Erythroblast (primary cell): ENCODE data around the gene TPGS2.
"Not testable (repeated sequence)": the region's sequence is repeated elsewhere in the genome, so short reads cannot be mapped to it uniquely, and the experiment has no call there.

Experiments used
- DNase-seq, 2 experiments: peaks; one replicate each; lab custom pipeline; 2025; lab: John Stamatoyannopoulos, UW
- GATA1 ChIP-seq: IDR thresholded peaks from 2 replicates; pipeline ENCODE4 v1.6.1; 2011; ENCODE audit warnings: low read depth, mild to moderate bottlenecking, control low read depth, low read length, moderate library complexity
- POLR2A ChIP-seq: IDR thresholded peaks from 2 replicates; pipeline ENCODE4 v1.6.1; 2011; ENCODE audit warnings: mild to moderate bottlenecking, low read length

Gene TPGS2, protein sequence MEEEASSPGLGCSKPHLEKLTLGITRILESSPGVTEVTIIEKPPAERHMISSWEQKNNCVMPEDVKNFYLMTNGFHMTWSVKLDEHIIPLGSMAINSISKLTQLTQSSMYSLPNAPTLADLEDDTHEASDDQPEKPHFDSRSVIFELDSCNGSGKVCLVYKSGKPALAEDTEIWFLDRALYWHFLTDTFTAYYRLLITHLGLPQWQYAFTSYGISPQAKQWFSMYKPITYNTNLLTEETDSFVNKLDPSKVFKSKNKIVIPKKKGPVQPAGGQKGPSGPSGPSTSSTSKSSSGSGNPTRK

GRCh38 chr18:36828630-36829361, at the start of gene TPGS2, which contains the start of gene KIAA1328:
Gene TPGS2 (minus strand): TSS chr18:36829002. CDS start chr18:36828767, 235 bp downstream.
Gene KIAA1328 (plus strand): TSS chr18:36829127. CDS start chr18:36829139, 12 bp downstream.
- TF ChIP-seq GATA1 (no peak), POLR2A (peak; percentile 89)
- peak; percentile 96 to 98 for DNase-seq

DNA sequence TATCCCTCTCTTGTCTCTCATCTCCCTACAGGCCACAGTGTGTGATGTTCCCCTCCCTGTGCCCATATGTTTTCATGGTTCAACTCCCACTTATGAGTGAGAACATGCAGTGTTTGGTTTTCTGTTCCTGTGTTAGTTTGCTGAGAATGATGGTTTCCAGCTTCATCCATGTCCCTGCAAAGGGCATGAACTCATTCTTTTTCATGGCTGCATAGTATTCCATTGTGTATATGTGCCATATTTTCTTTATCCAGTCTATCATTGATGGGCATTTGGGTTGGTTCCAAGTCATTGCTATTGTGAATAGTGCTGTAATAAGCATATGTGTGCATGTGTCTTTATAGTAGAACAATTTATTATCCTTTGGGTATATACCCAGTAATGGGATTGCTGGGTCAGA, 45.0 kb upstream of the TPGS2 start:
- not testable (repeated sequence) for DNase-seq

DNA sequence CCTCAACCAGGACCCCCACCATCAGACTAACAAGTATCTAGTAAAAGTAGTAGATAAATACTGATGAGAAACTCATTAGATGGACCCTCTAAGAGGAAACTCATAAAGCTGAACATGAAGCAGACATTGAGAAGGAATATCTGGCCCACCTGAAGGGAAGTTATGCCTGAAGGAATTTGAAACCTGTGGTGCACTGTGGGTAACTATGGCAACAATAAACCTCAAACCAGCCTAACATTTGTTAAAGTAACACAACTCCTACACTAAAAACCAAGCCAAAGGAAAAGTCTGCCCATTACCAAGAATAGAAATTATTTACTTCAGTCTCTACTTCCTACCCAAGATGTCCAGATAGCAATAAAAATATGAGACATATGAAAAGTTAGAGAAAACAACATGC, 43.5 kb upstream of the TPGS2 start:
- no peak for DNase-seq
- TF ChIP-seq GATA1 (no peak), POLR2A (no peak)

DNA sequence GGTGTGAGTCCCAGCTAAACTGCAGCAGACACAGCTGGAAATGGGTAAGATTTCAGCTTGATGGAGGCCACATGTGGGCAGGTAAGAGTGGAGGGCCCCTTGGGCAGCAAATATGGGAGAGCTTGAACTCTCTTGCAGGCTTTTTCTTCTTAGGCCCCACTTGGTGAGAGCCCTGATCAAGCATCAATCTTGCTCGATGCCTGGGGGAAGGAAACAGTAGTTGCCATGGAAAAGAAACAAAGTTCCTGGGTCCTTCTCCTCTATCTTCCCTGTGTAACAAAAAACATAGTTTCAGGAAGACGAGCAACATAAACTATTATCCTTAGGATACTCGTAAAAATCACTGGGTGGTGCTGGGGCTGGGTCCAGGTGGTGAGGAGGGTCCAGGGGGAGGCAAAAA, 43.0 kb upstream of the TPGS2 start:
- TF ChIP-seq GATA1 (no peak), POLR2A (no peak)
- no peak for DNase-seq

DNA sequence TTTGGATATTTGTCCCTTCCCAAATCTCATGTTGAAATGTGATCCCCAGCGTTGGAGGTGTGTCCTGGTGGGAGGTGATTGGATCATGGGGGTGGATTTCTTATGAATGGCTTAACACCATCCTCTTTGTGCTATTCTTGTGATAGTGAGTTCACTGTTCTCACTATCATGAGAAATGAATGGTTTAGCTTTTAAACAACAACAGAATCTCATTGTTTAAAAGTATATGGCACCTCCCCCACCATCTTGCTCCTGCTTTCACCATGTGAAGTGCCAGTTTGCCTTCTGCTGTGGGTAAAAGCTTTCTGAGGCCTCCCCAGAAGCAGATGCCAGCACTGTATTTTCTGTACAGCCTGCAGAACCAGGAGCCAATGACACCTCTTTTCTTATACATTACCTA, 38.3 kb upstream of the TPGS2 start:
- TF ChIP-seq GATA1: no peak
- TF ChIP-seq POLR2A: no peak

DNA sequence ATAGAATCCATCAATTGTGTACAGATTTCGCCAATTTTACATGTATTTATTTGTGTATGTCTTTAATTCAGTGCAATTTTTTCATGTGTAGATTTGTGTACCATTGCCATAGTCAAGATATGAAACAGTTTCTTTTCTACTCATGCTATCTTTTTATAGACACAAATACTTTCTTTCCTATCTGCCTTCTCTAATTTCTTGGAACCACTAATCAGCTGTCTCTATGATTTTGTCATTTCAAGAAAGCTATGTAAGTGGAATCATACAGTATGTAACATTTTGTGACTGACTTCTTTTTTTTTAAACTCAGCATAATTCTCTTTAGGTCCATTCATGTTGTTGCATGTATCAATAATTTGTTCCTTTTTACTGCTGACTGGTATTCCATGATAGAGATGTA, 33.4 kb upstream of the TPGS2 start:
- TF ChIP-seq POLR2A: no peak
- TF ChIP-seq GATA1: no peak
- DNase-seq: peak; percentile 15 to 36

More for the DNA sequence above, 38.3 kb upstream of the TPGS2 start:
- no peak for DNase-seq

DNA sequence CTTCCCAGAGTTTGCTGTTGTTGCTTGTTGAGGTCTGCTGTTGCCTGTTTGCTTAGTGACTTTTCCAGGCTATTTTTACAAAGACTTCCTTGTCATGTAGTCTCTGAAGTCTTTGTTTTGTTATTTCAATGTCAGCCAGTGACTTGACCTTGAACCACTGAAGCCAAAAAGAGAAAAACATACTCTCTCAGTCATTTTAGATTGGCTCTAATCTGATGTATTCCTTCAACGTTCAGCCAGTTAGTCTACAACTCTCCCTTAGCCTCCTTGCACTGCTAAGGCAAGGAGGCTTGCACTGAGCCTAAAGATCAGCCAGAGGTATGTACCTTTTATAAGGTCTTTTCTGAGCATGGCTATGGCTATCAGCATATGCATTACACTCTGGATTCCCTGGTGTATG, 28.0 kb upstream of the TPGS2 start:
- no peak for DNase-seq
- TF ChIP-seq POLR2A (no peak), GATA1 (no peak)

DNA sequence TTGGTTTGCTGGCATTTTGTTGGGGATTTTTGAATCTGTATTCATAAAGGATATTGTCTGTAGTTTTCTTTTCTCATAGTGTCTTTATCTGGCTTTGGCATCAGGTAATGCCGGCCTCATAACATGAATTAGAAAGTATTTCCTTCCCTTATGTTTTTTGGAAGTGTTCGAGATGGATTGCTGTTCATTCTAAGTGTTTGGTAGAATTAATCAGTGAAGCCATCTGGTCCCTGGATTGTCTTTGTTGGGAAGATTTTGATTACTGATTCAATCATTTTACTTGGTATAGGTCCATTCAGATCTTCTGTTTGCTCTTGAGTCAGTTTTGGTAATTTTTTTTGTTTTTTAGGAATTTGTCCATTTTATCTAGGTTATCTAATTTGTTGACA, 22.4 kb upstream of the TPGS2 start:
- TF ChIP-seq POLR2A (no peak), GATA1 (no peak)

GRCh38 chr18:36850527-36851201, 21.9 kb upstream of the TPGS2 start:
- DNase-seq: peak; percentile 87 to 93
- TF ChIP-seq POLR2A (peak; percentile 17), GATA1 (no peak)

More for the DNA sequence above, 22.4 kb upstream of the TPGS2 start:
- DNase-seq: no peak

DNA sequence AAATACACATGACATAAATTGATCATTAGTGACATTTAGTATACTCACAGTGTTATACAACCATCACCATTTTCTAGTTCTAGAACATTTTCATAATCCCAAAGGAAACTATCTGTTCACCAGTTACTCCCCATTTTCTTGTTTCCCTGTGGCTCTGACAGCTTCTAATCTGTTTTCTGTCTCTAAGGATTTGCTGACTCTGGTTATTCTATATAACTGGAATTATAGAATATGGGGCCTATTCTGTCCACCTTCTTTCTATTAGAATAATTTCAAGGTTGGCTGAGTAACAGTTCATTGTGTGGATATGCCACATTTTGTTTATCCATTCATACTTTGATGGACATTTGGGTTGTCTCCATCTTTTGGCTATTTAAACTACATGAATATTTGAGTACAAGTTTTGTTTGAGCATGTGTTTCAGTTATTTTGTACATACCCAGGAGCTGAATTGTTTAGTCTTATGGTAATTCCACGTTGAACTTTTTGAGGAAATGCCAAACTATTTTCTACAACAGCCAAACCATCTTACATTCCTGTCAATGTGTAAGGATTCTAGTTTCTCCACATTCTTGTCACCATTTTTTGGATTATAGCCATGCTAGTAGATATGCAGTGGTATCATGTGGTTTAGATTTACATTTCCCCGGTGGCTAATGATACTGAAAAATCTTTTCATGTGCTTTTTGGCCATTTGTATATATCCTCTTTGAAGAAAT, 20.6 kb upstream of the TPGS2 start:
- peak in 1 of 2 experiments; percentile 23 for DNase-seq
- no peak for TF ChIP-seq GATA1
- no peak for TF ChIP-seq POLR2A

- TF ChIP-seq GATA1 (no peak), POLR2A (no peak)
- no peak for DNase-seq
These were observed 19.8 kb upstream of the TPGS2 start for GRCh38 chr18:36848609-36849008.

DNA sequence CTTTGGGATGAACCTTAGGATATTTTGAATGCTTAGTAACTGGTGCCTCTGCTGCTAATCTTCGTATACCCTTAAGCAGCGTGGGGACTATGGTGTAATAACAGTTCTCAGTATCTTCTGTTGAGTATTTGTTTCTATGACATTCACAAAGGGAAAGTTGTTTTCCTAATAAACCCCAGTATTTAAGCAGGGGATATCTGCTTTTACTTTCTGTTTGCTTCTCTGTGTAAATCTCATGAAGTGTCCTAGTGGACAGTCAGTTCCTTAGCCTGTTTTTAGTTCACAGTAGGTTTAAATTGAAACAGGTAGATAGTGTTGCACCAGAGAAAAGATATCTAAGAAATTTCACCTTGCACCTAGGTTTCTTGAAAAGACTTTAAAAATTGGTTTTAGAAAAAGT, 15.0 kb upstream of the TPGS2 start:
- DNase-seq: peak; percentile 29 to 46
- TF ChIP-seq GATA1 (no peak), POLR2A (no peak)

DNA sequence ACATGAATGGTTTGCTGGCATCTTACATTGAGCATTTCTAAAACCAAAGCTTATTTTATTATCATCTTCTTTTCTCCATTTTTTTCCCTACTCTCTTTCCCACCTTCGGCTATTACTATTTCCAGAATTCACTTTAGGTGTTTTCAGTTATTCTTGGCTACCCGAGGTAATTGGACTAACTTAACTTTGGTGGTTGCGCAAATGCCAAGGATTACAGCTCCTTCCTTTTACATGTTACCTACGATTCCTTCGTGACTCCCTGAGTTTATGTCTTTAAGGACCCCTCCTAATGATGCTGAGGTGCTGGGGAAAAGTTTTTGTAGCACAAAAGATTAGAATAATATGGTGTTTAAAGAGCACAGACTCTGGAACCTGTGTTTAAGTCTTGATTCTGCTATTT, 14.4 kb upstream of the TPGS2 start:
- no peak for DNase-seq
- no peak for TF ChIP-seq GATA1
- no peak for TF ChIP-seq POLR2A
